Activated CD4-positive, CD25-positive, alpha-beta regulatory T cell (primary cell): ENCODE results near the gene PPP1R8.
A peak's percentile ranks its signal among the peaks of the same experiment; 100 is the strongest.
"Not testable (repeated sequence)": the region's sequence is repeated elsewhere in the genome, so short reads cannot be mapped to it uniquely, and the experiment has no call there.

Source experiments
- DNase-seq, 4 experiments: peaks; one replicate each; lab custom pipeline; 2025; lab: John Stamatoyannopoulos, UW

The PPP1R8 gene

GRCh38 chr1:27832762-27833161 lies 2.2 kb downstream of the PPP1R8 start:
- DNase-seq, result no peak

GRCh38 chr1:27833470-27833869 lies 2.9 kb downstream of the PPP1R8 start:
- DNase-seq, result no peak

GRCh38 chr1:27835046-27835445 lies 4.5 kb downstream of the PPP1R8 start:
- DNase-seq, result no peak

GRCh38 chr1:27835501-27835900 lies 4.9 kb downstream of the PPP1R8 start:
- DNase-seq, result no peak

DNA sequence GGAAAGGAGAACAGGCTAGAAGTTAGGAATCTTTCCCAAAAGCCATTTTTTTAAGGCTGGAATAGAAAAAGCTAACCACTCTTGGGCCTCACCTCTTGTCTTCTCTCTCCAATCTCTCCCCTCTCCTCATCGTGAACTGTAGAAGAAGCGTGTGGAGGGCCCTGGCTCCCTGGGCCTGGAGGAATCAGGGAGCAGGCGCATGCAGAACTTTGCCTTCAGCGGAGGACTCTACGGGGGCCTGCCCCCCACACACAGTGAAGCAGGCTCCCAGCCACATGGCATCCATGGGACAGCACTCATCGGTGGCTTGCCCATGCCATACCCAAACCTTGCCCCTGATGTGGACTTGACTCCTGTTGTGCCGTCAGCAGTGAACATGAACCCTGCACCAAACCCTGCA lies 19.4 kb downstream of the PPP1R8 start:
- DNase-seq, result no peak

GRCh38 chr1:27855085-27855484 lies 24.5 kb downstream of the PPP1R8 start:
- DNase-seq, result no peak

DNA sequence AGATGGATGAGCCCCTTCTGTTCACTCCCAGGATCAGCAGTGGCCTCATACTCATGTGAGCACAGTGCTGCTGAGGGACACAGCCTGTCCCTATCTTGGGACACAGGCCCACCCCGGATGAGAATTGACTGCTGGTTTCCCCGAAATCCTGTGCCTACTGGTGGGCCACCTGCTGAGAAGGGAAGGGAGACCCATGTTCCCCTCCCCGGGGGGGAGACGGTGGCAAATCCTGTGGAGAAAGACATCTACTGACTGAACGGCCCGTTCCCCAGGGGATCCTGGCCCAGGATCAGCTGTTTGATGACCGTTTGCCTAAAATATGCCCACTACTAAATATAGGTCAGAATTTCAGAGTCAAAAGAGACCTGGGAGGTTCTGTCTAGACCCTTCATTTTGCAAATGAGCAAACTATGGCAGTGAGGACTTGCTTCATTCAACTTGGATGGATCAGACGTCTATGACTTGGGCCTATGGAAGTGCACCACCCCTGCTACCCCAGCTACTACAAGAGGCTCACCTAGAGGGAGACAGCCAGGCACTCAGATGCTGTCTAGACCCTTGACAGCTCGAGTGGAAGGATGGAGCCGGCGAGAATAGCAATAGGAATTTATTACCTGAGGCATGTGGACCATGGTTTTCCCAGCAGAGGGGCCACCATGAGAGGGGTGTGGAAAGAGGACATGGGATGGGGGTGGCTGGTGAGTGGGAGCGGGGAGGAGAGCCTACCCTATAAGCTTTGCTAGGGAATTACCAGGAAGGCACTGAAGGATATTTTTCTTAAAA lies 26.2 kb downstream of the PPP1R8 start:
- no peak for DNase-seq

DNA sequence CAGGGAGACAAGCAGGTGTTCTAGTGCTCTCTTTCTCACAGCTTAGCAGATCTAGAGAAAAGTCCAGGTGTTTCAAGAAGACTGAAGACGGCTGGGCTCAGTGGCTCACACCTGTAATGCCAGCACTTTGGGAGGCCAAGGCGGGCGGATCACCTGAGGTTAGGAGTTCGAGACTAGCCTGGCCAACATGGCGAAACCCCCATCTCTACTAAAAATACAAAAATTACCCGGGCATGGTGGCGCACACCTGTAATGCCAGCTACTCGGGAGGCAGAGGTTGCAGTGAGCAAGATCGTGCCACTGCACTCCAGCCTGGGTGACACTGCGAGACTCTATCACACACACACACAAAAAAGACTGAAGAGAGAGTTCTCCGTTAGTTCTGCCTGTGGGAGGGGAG lies 27.0 kb downstream of the PPP1R8 start:
- not testable (repeated sequence) for DNase-seq

GRCh38 chr1:27858072-27858948 lies 27.7 kb downstream of the PPP1R8 start:
- peak; percentile 59 to 77 (median 69) for DNase-seq

DNA sequence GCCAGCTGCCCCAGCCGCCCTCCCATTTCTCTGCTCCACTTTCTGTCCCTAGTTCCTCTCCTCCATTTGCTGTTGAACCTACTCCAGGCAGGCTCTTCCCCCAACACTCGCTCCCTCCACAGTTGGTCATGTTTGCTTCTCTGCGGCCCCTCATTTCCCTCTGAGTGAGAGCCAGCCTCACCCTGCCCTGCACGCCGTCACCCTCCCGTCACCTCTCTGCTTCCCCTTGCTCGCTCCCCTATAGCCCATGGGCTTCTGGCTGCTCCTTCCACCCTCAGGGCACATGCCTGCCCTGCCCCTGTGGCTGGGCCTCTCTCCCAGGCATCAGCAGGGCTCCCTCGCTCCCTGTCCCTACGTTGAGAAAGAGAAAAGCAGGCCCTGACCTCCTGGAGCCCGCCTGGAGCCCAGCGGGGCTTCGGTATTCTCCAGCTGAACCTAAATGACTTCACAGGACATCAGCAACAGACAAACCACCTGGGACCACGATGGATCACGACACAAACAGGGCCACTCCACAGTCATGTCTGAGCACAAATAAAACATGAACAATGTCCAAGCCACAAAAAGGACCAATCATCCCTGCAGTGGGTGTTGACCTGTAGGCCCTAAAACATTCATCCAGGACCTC lies 28.5 kb downstream of the PPP1R8 start:
- no peak for DNase-seq

DNA sequence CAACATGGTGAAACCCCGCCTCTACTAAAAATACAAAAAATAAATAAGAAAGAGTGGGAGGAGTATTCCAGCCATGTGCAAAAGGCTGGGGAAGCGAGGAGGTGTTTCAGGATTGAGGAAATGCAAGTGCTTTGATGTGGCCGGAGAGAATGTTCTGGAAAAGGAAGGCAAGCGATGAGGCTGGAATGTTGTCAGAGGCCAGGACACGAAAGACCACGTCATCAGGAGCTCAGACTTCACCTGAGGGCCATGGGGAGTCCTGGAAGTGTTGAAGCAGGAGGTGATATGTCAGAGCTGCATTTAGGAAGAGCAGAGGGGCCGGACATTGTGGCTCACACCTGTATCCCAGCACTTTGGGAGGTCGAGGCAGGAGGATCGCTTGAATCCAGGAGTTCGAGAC lies 30.9 kb downstream of the PPP1R8 start:
- no peak for DNase-seq

DNA sequence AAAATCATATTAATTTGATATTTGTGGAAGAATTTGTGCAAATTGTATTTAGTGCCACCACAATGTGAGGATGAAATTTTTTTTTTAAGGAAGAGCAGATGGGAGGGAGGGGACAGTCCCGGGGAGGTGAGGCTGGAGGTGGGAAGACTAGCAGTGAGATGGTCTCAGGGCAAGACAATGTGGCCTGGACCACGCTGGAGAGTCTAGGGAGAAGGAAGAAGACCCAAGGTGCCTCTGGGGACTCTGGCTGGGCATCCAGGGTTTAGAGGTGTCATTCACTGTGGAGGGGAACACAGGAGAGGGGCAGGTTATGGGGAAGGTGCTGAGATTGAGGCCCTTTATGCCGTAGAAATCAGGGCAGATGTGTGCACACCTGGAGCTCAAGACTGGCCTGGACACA lies 31.4 kb downstream of the PPP1R8 start:
- DNase-seq, result no peak

GRCh38 chr1:27862671-27863537 lies 32.3 kb downstream of the PPP1R8 start:
- DNase-seq, result no peak

- no peak for DNase-seq
These were observed 32.9 kb downstream of the PPP1R8 start for GRCh38 chr1:27863538-27863915.

- no peak for DNase-seq
These were observed 33.8 kb downstream of the PPP1R8 start for GRCh38 chr1:27864264-27864895.

DNA sequence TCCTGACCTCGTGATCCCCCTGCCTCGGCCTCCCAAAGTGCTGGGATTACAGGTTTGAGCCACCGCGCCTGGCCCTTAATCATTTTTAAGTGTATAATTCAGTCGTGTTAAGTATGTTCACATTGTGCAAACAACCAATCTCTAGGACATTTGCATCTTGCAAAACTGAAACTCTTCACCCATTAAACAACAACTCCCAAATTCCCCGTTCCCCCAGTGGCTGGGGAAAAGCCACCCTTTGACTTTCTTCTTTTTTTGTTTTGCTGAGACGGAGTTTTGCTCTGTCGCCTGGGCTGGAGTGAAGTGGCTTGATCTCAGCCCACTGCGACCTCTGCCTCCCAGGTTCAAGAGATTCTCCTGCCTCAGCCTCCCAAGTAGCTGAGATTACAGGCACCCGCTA lies 35.2 kb downstream of the PPP1R8 start:
- DNase-seq, result no peak

DNA sequence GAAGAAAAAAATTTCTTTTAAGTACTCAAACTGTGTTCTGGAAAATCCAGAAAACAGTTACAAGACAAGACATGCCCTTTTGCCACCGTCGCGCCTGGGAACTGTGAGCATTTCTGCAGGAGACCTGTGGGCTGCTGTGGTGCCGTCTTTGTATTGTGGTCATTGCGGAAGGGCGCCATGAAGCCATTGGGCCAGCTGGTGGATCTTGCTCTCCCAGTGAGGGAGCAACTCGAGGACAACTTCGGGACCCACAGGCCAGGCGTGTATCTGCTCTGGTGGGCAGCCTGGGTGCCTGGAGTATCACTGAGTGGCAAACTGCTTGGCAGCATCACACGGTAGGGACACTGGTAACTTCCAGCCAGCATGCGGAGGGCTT lies 38.0 kb downstream of the PPP1R8 start:
- no peak for DNase-seq

DNA sequence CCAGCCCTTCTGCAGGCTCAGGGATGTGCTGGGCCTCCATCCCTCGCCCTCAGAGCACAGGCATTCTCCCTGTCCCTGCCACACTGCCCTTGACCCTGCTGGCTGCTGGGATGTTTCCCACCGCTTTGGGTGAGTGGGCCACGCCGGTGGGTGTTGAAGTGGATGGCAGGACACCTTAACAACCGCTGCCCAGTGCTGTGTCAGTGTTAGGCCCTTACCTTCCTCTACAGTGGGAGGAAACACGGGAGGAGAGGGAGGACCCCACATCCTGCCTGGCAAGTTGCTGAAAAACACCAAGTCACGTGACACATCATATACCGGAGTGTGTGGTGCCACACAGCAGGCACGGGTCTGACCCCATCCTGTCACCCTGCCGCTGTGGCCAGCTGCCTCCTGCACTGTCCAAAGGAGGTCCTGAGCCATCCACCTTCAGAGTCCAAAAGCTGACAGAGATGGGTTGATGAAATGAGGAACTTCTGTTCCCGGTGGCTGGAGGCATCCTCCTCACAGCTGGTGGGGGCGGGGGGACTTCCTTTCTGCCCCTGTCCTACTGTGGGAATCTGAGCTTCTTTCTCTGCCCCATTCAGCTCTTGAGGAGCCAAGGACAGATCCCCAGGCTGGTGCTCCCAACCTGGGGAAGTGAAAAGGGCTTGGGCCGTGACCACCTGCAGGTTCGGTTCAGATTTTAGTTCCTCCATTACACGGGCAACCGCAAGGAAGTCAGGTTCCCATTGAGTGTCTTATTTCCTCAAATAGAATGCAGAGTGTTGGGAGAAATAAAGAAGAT lies 38.5 kb downstream of the PPP1R8 start:
- peak; percentile 15 to 53 (median 33) for DNase-seq

DNA sequence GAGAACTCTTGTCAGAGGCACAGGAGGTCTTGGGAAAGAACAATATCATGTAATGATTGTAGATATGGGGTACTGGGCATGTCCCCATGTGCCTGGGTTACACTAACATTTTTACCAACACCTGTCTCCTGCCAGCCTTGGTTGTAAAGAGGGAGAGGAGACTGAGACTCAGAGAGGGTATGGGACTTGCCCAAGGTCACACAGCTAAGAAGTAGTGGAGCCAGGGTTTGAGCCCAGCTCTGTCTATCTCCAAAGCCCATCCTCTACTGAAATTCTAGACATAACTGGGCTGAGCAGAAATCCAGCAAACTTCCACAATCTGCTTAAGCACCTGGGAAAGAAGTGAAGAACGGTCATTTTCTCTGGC lies 39.1 kb downstream of the PPP1R8 start:
- DNase-seq, result no peak

- DNase-seq, result not testable (repeated sequence)
These were observed 40.5 kb downstream of the PPP1R8 start for GRCh38 chr1:27871076-27871475.
